ENCODE results near the gene KLRG1. TPM values are rescaled to one million over a fixed set of nuclear protein-coding genes. Genes with fewer than 3 reads are reported as not detected.

The KLRG1 gene
- total and polyA plus RNA-seq, 2 experiments from 2014 or later, result 8.5 to 13.1 TPM

DNA sequence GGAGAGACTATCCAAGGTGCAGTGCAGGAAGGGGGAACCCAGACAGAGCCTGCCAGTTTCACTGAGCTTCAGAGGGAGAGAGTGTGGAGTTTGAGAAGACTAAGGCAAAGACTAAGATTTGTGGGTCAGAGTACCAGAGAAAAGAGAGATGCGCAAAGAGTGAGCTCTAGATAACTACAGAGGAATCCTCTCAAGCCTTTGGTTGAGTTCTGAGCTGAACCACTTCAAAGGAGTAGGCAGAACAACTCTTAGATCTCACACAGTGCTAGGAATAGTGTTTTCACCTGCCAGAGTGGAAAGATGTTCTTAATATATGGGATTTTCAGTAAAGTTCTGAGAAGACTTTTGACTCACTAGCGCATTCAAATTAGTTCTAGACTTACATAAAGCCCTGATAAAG, 29.2 kb upstream of the KLRG1 start:
- DNase-seq (ENCODE audit: low read depth in 1 of 2, low spot score in 1 of 2), result no peak

DNA sequence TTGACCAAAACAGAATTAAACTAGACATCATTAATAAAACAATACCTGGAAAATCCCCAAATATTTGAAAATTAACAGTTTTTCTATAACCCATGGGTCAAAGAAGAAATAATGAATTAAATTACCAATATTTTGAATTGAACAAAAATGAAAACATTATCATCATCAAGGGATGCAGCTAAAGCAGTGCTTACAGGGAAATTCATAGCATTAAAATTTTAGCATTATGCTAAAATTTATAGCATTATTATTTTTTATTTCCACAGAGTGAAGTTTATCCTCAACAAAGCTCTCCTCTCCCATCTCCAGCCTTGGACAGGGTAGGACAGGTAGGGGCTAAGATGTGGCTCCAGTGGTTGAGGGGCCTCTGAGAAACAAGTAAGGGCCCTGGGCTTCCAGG, 20.6 kb upstream of the KLRG1 start:
- TF ChIP-seq, protein P1, sequence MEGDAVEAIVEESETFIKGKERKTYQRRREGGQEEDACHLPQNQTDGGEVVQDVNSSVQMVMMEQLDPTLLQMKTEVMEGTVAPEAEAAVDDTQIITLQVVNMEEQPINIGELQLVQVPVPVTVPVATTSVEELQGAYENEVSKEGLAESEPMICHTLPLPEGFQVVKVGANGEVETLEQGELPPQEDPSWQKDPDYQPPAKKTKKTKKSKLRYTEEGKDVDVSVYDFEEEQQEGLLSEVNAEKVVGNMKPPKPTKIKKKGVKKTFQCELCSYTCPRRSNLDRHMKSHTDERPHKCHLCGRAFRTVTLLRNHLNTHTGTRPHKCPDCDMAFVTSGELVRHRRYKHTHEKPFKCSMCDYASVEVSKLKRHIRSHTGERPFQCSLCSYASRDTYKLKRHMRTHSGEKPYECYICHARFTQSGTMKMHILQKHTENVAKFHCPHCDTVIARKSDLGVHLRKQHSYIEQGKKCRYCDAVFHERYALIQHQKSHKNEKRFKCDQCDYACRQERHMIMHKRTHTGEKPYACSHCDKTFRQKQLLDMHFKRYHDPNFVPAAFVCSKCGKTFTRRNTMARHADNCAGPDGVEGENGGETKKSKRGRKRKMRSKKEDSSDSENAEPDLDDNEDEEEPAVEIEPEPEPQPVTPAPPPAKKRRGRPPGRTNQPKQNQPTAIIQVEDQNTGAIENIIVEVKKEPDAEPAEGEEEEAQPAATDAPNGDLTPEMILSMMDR (IDR thresholded peaks at IDR 0.05; ENCODE audit: low read depth, low read length), result no peak
- no peak overlapping the region for H3K27ac ChIP-seq
- no peak for DNase-seq (ENCODE audit: low read depth in 1 of 2, low spot score in 1 of 2)
- H3K4me3 ChIP-seq, result no peak overlapping the region
- no peaks in the 10 kb centered on the region for H3K9me3 ChIP-seq (ENCODE audit: low read depth)
- H3K36me3 ChIP-seq, result no peaks in the 10 kb centered on the region
- H3K27me3 ChIP-seq, result no peaks in the 10 kb centered on the region
- H3K4me1 ChIP-seq (ENCODE audit: low read depth), result no peaks in the 10 kb centered on the region

More for the DNA sequence above, 29.2 kb upstream of the KLRG1 start:
- TF ChIP-seq, protein P1 (IDR thresholded peaks at IDR 0.05; ENCODE audit: low read depth, low read length), result no peak
- H3K4me3 ChIP-seq, result no peak overlapping the region
- H3K27ac ChIP-seq, result no peak overlapping the region
- H3K9me3 ChIP-seq (ENCODE audit: low read depth), result no peaks in the 10 kb centered on the region
- H3K27me3 ChIP-seq, result no peaks in the 10 kb centered on the region
- no peaks in the 10 kb centered on the region for H3K36me3 ChIP-seq
- no peaks in the 10 kb centered on the region for H3K4me1 ChIP-seq (ENCODE audit: low read depth)

DNA sequence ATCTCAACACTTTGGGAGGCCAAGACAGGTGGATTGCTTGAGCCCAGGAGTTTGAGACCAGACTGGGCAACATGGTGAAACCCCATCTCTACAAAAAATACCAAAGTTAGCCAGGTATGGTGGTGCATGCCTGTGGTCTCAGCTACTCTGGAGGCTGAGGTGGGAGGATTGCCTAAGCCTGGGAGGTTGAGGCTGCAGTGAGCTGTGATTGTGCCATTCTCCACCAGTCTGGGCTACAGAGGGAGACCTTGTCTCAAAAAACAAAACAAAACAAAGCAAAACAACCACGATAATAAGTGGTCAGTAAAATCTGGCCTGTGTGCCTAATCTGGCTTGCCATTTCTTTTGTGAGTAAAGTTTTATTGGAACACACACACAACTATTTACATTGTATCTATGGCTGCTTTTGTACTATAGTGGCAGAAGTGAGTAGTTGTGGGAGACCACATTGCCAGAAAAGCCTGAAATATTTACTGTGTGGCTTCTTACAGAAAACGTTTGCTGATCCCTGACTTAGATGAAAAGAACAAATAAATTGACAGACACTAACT, 19.4 kb upstream of the KLRG1 start:
- Histone ChIP-seq H3K4me1 (ENCODE audit: low read depth) (no peaks in the 10 kb centered on the region), H3K27me3 (no peaks in the 10 kb centered on the region), H3K4me3 (no peak overlapping the region), H3K27ac (no peak overlapping the region), H3K9me3 (ENCODE audit: low read depth) (no peaks in the 10 kb centered on the region), H3K36me3 (no peaks in the 10 kb centered on the region)
- TF ChIP-seq, protein P1 (IDR thresholded peaks at IDR 0.05; ENCODE audit: low read depth, low read length), result no peak
- DNase-seq (ENCODE audit: low read depth in 1 of 2, low spot score in 1 of 2), result no peak

DNA sequence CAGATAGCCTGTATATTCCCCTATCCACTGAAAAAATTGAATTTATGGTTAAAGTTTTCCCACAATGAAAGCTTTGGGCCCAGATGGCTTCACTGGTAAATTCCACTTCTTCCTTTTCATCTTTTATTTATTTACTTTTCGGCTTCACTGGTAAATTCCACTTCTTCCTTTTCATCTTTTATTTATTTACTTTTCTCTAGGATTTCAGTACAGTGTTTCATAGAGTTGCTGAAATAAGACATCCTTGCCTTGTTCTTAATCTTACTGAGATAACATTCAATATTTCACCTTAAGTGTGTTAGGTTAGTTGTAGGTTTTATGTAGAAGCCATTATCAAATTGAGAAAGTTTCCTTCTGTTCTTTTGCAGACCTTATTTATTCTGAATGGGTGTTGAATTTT, 18.9 kb upstream of the KLRG1 start:
- TF ChIP-seq, protein P1 (IDR thresholded peaks at IDR 0.05; ENCODE audit: low read depth, low read length), result no peak
- Histone ChIP-seq H3K4me1 (ENCODE audit: low read depth) (no peaks in the 10 kb centered on the region), H3K27ac (no peak overlapping the region), H3K36me3 (no peaks in the 10 kb centered on the region), H3K27me3 (no peaks in the 10 kb centered on the region), H3K4me3 (no peak overlapping the region), H3K9me3 (ENCODE audit: low read depth) (no peaks in the 10 kb centered on the region)
- DNase-seq (ENCODE audit: low read depth in 1 of 2, low spot score in 1 of 2), result no peak

DNA sequence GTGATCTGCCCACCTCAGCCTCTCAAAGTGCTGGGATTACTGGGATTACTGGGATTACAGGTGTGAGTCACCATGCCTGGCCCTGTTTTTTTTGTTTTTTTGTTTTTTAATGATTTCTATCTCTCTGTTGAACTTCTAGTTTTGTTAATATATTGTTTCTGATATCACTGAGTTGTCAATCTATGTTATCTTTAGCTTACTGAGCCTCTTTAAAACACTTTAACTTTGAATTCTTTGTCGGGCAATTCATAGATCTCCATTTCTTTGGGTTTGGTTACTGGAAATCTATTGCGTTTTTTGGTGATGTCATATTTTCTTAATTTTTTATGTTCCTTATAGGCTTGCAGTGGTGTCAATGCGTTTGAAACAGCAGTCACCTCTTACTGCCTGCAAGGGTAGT, 9.2 kb upstream of the KLRG1 start:
- H3K36me3 ChIP-seq, result no peaks in the 10 kb centered on the region
- TF ChIP-seq, protein P1 (IDR thresholded peaks at IDR 0.05; ENCODE audit: low read depth, low read length), result no peak
- H3K9me3 ChIP-seq (ENCODE audit: low read depth), result no peaks in the 10 kb centered on the region
- no peak overlapping the region for H3K27ac ChIP-seq
- no peaks in the 10 kb centered on the region for H3K4me1 ChIP-seq (ENCODE audit: low read depth)
- no peak for DNase-seq (ENCODE audit: low read depth in 1 of 2, low spot score in 1 of 2)
- H3K4me3 ChIP-seq, result no peak overlapping the region
- H3K27me3 ChIP-seq, result no peaks in the 10 kb centered on the region
